Stimulated activated CD8-positive, alpha-beta memory T cell treated with anti-CD3 and anti-CD28 coated beads, Interleukin-12 subunit alpha, Interleukin-12 subunit beta, amount 100 ng/mL, for 1 hour (primary cell): ENCODE results near the gene HINT3.
"Not testable (repeated sequence)": the region's sequence is repeated elsewhere in the genome, so short reads cannot be mapped to it uniquely, and the experiment has no call there.

Experiments used
- DNase-seq: peaks from one replicate; pipeline ENCODE4 v3.0.0-alpha.2; 2020; ENCODE audit warnings: low read depth

HINT3 gene

DNA sequence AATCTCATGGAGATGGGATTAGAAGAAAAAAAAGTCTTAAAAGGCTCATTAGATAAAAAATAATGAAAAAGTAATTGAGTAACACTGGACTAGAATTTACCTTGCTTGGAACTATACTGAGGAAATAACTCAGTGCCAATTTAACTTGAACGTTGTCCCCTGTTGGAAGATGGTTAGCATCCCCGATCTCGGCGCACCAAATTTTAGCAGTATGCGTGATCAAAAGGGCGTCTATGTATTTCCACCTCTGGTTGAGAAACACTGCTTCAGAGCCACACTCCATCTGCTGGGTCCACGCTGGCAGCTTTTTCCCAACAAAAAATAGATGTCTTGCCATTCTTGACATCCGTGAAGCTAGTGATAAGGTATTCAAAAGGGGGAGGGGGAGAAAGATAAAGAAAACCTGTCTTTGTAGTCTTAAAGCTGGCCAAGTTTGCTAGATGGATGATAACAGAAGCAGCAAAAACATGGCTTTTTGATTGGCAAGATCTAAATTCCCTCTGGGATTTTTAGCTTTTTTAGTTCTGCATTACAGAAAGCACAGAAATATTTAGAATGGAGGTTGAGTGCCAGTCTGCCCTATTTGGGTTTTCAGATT is 6.4 kb downstream of the HINT3 start:
- DNase-seq = no peak

DNA sequence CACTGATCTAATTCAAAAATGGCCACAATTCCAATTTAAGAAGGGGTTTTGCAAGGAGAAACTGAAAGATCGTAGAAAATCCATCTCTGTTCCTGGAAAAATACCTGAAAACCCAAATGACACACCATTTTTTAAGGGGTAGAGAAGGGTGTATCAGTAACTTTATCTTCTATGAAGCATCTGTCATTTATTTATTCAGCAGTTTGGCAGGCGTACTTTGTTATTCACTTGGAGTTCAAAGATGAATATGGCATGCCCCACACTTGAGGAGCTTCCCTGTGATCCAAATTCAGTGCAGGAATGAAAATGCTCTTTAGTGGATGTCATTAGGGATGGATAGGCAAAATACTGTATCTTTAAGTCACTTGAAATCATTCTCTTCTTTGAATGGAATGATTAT is 7.2 kb downstream of the HINT3 start:
- no peak for DNase-seq

DNA sequence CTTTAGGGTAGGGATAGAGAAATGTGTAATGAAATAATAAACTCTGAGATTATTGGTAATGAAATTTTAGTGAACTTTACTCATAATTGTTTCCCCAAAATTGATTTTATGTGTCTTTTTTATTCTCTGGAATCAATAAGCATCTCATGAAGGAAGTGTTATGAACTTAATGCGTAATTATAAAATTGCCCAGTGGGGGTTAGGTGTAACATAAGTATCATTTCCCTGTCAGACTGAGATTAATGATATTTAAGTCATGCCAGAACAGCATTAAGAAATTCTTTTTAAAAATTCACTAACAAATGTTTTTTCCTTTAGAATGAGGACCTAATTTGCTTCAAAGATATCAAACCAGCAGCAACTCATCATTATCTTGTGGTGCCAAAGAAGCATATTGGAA is 10.0 kb downstream of the HINT3 start:
- no peak for DNase-seq

DNA sequence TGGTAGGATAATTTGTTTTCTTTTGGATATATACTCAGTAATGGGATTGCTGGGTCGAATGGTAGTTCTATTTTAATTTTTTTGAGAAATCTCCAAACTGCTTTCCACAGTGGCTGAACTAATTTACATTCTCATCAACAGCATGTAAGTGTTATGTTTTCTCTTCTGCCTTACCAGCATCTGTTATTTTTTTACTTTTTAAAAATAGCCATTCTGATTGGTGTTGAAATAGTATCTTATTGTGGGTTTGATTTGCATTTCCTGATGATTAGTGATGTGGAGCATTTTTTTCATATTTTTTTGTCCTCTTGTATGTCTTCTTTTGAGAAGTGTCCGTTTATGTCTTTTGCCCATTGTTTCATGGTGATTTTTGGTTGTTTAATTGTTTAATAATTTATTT is 11.9 kb downstream of the HINT3 start:
- DNase-seq = no peak

GRCh38 chr6:125970760-125971159 is 14.2 kb downstream of the HINT3 start:
- DNase-seq = no peak

GRCh38 chr6:125972478-125972877 is 15.9 kb downstream of the HINT3 start:
- not testable (repeated sequence) for DNase-seq

DNA sequence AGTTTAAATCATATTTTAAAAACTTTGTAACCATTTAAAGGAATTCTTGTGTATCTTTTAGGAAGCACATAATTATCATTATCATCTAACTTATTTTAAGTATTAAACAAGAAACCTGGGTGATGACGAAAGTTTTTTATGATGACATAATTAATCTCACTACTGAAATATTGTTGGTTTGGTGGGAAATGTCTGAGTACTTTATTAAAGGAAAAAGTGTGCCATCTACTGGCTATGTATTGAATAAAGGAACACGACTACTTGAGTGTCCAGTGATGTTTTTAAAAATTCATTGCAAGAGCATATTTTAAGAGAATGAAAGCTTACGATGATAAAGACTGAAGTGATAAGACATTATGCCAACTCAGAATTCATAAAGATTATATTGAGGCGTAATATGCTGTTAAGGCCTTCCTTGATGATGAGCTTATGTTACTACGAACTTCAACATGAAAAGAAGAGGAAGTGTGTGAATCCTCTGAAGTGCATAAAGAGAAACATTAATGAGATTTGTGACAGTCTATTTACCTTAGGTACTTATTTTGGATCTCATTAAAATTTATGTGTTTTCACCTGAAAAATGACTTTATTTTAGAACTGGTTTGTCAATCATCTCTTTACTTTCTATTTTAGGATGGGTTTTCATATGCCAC is 17.8 kb downstream of the HINT3 start:
- DNase-seq = no peak

DNA sequence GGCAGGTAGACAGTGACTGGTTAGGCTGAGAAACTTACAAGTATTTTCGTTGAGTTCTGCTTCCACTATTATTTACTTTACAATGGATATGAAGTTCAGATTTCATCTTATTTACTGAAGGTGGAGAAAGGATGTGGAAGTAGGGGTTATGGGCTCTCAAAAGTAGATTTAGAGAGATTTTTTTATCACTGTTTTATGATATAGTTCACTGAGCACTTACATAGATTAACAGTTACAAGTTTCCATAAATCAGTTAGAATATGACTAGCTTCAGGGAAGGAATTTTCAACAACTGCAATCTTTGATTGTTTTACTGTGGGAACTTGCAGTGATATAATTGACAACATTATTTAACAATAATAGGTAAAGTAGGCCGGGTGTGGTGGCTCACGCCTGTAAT is 22.5 kb downstream of the HINT3 start:
- DNase-seq = no peak

DNA sequence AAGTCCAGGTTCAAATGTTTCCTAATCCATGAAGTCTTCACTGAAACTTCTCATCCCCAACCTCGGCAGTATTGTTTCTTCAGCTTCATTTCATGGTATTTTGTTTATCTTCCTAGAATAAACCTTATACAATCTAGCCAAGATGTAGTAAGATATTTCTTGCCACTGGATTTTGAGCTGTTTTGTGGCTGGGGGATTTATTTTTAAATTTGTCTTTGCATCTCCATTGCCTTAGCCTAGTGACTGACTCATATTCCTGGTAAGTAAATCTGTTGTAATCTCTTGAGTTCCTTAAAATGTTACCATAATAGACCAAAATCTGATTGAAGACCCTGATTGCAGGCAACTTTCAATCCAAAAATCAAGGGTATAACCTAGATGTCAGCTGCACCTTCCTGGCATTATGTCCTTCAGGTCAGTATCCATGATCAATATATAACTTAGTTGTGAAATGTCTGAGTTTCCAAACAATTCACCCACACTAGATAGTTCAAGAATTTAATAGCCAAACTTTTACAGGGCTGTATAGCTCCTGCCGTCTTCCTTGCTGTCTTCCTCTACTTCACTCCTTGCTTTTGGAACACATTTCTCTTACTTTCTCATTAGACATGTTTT is 25.1 kb downstream of the HINT3 start:
- DNase-seq = no peak

GRCh38 chr6:125983246-125983945 is 26.8 kb downstream of the HINT3 start:
- no peak for DNase-seq

GRCh38 chr6:125984311-125984710 is 27.7 kb downstream of the HINT3 start:
- no peak for DNase-seq

GRCh38 chr6:125985522-125985921 is 29.0 kb downstream of the HINT3 start:
- no peak for DNase-seq

- no peak for DNase-seq
Measured at GRCh38 chr6:125985979-125986300, 29.4 kb downstream of the HINT3 start.

GRCh38 chr6:125986301-125987025 is 29.9 kb downstream of the HINT3 start, which contains the start of gene TRMT11:
Gene TRMT11 (plus strand): TSS chr6:125986540. CDS start chr6:125986551, 11 bp downstream.
- DNase-seq = peak; percentile 64

- DNase-seq = no peak
Measured at GRCh38 chr6:125987026-125987617, 30.6 kb downstream of the HINT3 start.

DNA sequence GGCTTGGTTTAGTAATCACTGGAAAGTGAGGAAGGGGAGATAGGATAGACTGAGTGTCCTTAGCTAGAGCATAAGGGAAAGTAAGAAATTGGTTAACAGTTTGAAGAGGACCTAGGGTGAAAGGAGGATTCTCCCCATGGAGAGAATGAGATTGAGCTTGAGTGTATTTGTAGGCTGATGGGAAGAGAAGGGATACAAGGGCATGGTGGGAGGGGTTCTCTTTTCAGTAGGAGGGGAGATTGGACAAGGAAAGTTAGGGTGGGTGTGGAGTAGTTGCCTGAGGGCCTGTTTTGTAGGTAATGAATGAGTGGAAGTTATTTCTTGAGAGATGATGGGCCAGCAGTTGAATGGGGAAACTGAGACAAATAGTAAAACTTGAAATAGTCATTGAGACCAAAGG is 31.7 kb downstream of the HINT3 start:
- DNase-seq = no peak

- DNase-seq = no peak
Measured at GRCh38 chr6:125989631-125990030, 33.1 kb downstream of the HINT3 start.

DNA sequence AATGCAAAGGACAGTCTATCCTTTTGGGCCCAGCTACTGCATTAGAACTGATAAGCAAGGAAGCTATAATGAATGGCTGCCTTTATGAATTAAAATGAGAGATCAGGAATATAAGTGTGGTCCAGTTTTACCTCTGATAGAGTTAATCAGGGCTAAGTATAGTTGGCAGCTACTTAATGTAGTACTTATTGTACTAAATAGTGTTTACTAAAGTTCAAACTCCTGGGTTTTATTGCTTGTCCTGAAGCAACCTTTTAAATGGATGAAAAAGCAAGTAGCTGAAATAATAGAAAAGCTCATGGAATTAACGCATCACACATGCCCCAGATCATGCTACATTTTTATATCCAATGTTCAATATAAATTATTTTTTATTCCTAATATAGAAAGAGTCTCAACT is 35.1 kb downstream of the HINT3 start:
- DNase-seq = no peak

GRCh38 chr6:125994670-125995488 is 38.3 kb downstream of the HINT3 start:
- DNase-seq = no peak

GRCh38 chr6:125995972-125996580 is 39.5 kb downstream of the HINT3 start:
- DNase-seq = peak; percentile 68
